Hepatic stellate cell (primary cell): ENCODE results near the gene ZBTB12.
A peak's percentile ranks its signal among the peaks of the same experiment; 100 is the strongest.
"Not testable (repeated sequence)": the region's sequence is repeated elsewhere in the genome, so short reads cannot be mapped to it uniquely, and the experiment has no call there.

Source experiments
- DNase-seq: peaks from one replicate; pipeline ENCODE4 v3.0.0; 2011; ENCODE audit warnings: low spot score

The ZBTB12 gene

GRCh38 chr6:31901953-31902643 lies at the start of gene ZBTB12:
TSS of gene ZBTB12 (minus strand) at chr6:31902086. CDS start at chr6:31901305, 781 bp downstream.
- peak; percentile 94 for DNase-seq

GRCh38 chr6:31949926-31950548 lies 48.2 kb upstream of the ZBTB12 start:
- DNase-seq = no peak

- no peak for DNase-seq
Measured at GRCh38 chr6:31948753-31949413, 47.0 kb upstream of the ZBTB12 start.

- DNase-seq = no peak
Measured at GRCh38 chr6:31948306-31948705, 46.4 kb upstream of the ZBTB12 start.

GRCh38 chr6:31947864-31948263 lies 46.0 kb upstream of the ZBTB12 start:
- DNase-seq = no peak

- no peak for DNase-seq
Measured at GRCh38 chr6:31947070-31947675, 45.3 kb upstream of the ZBTB12 start.

- DNase-seq = no peak
Measured at GRCh38 chr6:31946370-31946885, 44.5 kb upstream of the ZBTB12 start.

GRCh38 chr6:31945507-31946369 lies 43.9 kb upstream of the ZBTB12 start, which contains the start of gene CFB:
TSS of gene CFB (plus strand) at chr6:31946095. CDS start at chr6:31946222, 127 bp downstream.
- peak; percentile 97 for DNase-seq

- DNase-seq = no peak
Measured at GRCh38 chr6:31945154-31945506, 43.2 kb upstream of the ZBTB12 start.

- no peak for DNase-seq
Measured at GRCh38 chr6:31943742-31944141, 41.9 kb upstream of the ZBTB12 start.

- DNase-seq = peak; percentile 36
Measured at GRCh38 chr6:31940256-31940664, 38.4 kb upstream of the ZBTB12 start.

GRCh38 chr6:31935823-31936222 lies 33.9 kb upstream of the ZBTB12 start:
- DNase-seq = no peak

- no peak for DNase-seq
Measured at GRCh38 chr6:31935021-31935420, 33.1 kb upstream of the ZBTB12 start.

- no peak for DNase-seq
Measured at GRCh38 chr6:31933537-31933936, 31.7 kb upstream of the ZBTB12 start.

- not testable (repeated sequence) for DNase-seq
Measured at GRCh38 chr6:31932137-31932536, 30.3 kb upstream of the ZBTB12 start.

- no peak for DNase-seq
Measured at GRCh38 chr6:31930962-31931361, 29.1 kb upstream of the ZBTB12 start.

GRCh38 chr6:31928672-31928939 lies 26.7 kb upstream of the ZBTB12 start:
- DNase-seq = no peak

GRCh38 chr6:31927863-31928671 lies 26.2 kb upstream of the ZBTB12 start:
- DNase-seq = no peak

- no peak for DNase-seq
Measured at GRCh38 chr6:31927242-31927862, 25.5 kb upstream of the ZBTB12 start, which contains the start of gene C2. TSS of gene C2 (plus strand) at chr6:31927717. CDS start at chr6:31927753, 36 bp downstream.

GRCh38 chr6:31922942-31923341 lies 21.1 kb upstream of the ZBTB12 start:
- DNase-seq = no peak
